RWPE1 (cell line): ENCODE data around the gene CALB2.
"Not testable (repeated sequence)": the region's sequence is repeated elsewhere in the genome, so short reads cannot be mapped to it uniquely, and the experiment has no call there.

Experiments
- CTCF ChIA-PET: fragments of 350-600 bp; sonication (Branson Sonifier 250); formaldehyde crosslinking; extraction: SDS; loops from one replicate; lab custom pipeline; 2021; lab: Yijun Ruan, JAX
- POLR2A ChIA-PET: fragments of 400-600 bp; formaldehyde crosslinking; extraction: SDS; loops from one replicate; lab custom pipeline; 2020; ENCODE audit warnings: antibody characterized with exemption; ENCODE audit not compliant: low non-redundant PET; lab: Yijun Ruan, JAX
- DNase-seq: peaks from one replicate; pipeline ENCODE4 v3.0.0; 2012; ENCODE audit warnings: low spot score
- H3K27ac ChIP-seq: fragments of 450-650 bp; 2 replicates; pipeline ENCODE4 v1.5.1; 2017
- TF ChIP-seq, protein P1 (sequence below): fragments of 450-650 bp; conservative IDR thresholded peaks from 2 replicates; pipeline ENCODE4 v1.5.1; 2017; ENCODE audit warnings: low read depth, mild to moderate bottlenecking

CALB2 gene

DNA sequence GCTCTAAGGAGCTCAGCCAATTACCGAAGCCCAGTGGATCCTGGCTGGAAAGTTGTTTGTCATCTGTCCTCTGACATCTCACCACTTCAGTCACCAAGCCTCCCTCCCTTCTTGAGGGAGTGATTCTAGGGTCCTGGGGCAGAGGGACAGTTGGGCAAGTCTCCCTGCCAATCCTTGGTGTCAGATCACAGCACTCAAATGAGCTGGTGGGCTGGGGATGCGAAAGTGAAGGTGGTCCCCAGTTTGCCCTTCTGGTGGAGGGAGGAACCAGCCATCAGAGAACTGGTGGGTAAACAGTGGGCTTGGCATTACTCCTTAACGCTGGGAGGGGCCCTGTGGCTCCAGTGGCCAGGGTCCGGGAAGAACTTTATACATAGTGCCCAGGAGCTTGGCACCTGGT, 4.4 kb upstream of the CALB2 start:
- TF ChIP-seq, protein P1, sequence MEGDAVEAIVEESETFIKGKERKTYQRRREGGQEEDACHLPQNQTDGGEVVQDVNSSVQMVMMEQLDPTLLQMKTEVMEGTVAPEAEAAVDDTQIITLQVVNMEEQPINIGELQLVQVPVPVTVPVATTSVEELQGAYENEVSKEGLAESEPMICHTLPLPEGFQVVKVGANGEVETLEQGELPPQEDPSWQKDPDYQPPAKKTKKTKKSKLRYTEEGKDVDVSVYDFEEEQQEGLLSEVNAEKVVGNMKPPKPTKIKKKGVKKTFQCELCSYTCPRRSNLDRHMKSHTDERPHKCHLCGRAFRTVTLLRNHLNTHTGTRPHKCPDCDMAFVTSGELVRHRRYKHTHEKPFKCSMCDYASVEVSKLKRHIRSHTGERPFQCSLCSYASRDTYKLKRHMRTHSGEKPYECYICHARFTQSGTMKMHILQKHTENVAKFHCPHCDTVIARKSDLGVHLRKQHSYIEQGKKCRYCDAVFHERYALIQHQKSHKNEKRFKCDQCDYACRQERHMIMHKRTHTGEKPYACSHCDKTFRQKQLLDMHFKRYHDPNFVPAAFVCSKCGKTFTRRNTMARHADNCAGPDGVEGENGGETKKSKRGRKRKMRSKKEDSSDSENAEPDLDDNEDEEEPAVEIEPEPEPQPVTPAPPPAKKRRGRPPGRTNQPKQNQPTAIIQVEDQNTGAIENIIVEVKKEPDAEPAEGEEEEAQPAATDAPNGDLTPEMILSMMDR = no peak
- no peak for DNase-seq
- no peak overlapping the region for H3K27ac ChIP-seq
- ChIA-PET CTCF (interaction anchor here (0.7 kb wide), 1 partner anchor 42 kb away, joined by 6 read pairs; no protein-coding TSS in a partner anchor), POLR2A (no interaction called here)

DNA sequence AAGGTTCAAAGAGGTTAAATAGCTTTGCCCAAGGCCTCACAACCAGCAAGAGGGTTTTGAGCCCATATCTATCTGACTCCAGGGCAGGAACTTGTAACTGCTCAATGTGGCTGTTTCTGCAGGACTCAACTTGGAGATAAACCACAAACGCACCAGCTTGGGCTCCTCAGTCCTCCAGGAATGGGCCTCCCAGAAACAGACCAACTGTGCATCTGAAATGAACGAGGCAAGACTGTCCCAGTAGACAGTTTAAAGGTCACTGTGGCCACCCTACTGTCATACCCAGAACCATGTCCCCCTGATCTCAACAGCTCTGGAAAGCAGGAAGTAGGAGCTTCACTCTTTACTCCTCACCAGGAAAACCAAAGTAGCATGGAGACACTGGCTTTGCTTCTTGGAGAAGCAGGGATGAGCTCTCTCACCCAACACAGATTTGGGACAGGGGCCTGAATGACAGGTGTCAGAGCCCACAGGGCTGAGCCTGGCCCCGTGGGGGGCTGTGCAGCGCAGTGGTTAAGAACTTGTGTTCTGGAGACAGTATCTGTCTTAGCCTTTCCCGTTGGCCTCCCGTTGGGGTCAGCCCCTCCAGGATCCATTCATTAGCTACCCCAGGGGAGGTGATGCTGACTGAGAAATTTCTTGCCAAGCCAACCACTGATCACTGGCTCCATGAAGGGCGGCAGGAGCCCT, 2.3 kb upstream of the CALB2 start:
- no peak overlapping the region for H3K27ac ChIP-seq
- CTCF ChIA-PET = no interaction called here
- no peak for DNase-seq
- TF ChIP-seq, protein P1 = no peak
- POLR2A ChIA-PET = no interaction called here

DNA sequence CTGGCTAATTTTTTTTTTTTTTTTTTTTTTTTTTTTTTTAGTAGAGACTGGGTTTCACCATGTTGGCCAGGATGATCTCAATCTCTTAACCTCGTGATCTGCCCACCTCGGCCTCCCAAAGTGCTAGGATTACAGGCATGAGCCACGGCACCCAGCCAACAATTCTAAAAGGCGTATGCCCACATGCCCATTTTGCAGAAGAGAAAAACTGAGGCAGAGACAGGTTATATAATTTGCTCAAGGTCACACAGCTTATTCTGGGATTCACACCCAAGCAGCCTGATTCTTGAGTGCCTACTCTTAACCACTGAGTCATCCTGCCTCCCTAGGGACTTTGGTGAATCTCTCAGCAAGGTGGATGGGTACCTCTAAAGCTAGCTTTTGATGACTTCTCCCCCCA, 1.6 kb upstream of the CALB2 start:
- H3K27ac ChIP-seq, DNase-seq, POLR2A ChIA-PET: not testable (repeated sequence)
- CTCF ChIA-PET = interaction anchor here (0.6 to 1.0 kb wide), 2 partner anchors 136 to 142 kb away, joined by 3 to 5 read pairs; no protein-coding TSS in a partner anchor

DNA sequence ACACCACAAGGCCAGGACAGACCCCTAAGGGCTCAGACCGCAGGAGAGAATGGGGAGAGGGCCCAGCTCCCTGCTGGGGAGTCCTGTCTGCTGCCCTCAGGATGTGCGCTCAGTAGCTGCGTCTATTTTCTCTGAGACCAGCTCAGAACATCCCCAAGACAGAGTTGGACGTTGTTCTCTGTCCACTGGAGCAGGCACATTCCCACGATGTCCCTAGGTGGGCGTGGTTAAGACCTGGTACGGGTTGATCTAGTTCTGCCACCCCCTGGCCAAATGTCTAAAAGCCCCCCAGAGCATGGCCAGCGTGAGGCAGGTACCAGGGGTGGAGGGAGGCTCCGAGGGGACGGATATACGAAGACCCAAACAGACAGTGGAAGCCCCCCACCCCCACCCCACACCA, 842 bp upstream of the CALB2 start:
- no peak for DNase-seq
- CTCF ChIA-PET = interaction anchor here (0.7 to 1.8 kb wide), 7 partner anchors 15 to 597 kb away, joined by 3 to 10 read pairs (median 3); no protein-coding TSS in a partner anchor
- POLR2A ChIA-PET = no interaction called here
- TF ChIP-seq, protein P1 = no peak
- no peak overlapping the region for H3K27ac ChIP-seq

DNA sequence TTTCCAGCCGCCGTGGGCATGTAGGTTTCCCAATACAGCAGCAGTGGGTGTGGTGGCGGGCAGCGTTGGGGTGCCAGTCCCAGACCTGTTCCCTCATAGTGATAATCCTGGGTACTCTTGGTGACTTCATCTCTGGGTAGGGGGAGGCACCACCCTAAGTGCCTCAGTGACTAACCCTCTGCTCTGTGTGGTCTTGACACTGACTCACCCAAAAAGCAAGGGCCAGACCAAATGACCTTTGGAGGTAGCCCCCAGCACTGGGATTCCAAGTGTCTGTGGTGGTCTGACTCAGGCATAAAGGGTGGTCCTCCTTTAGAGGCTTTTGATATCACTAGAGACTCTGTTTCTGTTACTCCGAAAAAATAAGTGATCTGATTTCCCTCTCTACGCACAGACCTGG, 908 bp downstream of the CALB2 start:
- no peak overlapping the region for H3K27ac ChIP-seq
- CTCF ChIA-PET = interaction anchor here (0.9 to 1.8 kb wide), 2 partner anchors 20 to 111 kb away, joined by 3 to 10 read pairs; no protein-coding TSS in a partner anchor
- DNase-seq = no peak
- POLR2A ChIA-PET = no interaction called here
- TF ChIP-seq, protein P1 = no peak

DNA sequence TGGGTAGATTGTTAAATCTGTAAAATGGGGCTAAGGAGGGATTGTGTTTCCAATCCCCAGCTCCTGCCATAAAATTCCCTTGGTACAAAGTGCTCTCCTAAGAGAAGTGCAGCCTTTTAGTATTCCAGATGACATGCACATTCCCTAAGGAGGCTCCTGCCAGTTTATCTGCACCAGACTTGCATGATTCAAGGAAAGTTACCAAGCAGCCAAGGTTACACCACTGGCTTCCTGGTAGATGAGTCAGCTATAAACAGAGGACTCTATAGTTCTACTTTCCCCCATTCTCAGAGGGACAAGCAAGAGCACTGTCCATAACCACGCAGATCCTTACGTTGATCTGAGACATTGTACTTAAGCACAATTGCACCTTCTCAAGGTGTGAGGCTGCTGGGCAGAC, 1.9 kb downstream of the CALB2 start:
- DNase-seq = peak; percentile 82
- ChIA-PET CTCF (interaction anchor here (1.8 kb wide), 1 partner anchor 49 kb away, joined by 6 read pairs; no protein-coding TSS in a partner anchor), POLR2A (no interaction called here)
- TF ChIP-seq, protein P1 = no peak
- H3K27ac ChIP-seq = no peak overlapping the region

DNA sequence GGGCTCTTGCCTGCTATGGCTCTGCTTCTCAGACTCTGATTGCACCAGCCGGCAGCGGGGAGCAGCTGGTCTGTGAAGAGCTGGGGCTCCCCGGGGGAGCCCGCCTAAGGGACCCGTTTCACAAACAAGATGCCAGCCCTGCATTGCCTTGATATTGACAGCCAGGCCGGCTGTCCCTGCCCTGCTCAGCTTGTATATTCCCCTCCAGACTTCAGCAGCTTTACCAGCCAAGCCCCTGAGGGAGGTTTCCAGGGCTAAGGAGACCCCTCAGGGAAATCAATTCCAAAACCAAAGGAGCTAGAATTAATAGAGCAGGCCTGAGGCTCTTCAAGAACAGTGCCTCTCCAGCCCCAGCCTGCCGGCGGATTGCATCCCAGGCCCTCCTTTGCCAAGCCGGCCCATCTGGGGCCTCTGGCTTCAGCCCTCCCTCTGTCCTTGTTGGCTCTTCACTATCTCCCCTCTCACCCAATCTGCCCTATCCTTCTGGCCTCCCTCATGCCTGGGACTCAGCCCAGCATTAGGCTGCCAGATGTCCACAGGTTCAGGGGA, 5.7 kb downstream of the CALB2 start:
- TF ChIP-seq, protein P1 = no peak
- no peak for DNase-seq
- ChIA-PET POLR2A (no interaction called here), CTCF (interaction anchor here (0.5 to 0.7 kb wide), 2 partner anchors 49 to 410 kb away, joined by 3 read pairs; no protein-coding TSS in a partner anchor)
- H3K27ac ChIP-seq = no peak overlapping the region
